GM19023 (cell line): ENCODE results near the gene CEMIP.

Experiments used
- ATAC-seq: cut with Tn5 transposase; IDR thresholded peaks from one replicate; pipeline ENCODE4 v1.9.1; 2021; ENCODE audit warnings: mild to moderate bottlenecking, moderate library complexity; ENCODE audit not compliant: unreplicated experiment

The CEMIP gene

DNA sequence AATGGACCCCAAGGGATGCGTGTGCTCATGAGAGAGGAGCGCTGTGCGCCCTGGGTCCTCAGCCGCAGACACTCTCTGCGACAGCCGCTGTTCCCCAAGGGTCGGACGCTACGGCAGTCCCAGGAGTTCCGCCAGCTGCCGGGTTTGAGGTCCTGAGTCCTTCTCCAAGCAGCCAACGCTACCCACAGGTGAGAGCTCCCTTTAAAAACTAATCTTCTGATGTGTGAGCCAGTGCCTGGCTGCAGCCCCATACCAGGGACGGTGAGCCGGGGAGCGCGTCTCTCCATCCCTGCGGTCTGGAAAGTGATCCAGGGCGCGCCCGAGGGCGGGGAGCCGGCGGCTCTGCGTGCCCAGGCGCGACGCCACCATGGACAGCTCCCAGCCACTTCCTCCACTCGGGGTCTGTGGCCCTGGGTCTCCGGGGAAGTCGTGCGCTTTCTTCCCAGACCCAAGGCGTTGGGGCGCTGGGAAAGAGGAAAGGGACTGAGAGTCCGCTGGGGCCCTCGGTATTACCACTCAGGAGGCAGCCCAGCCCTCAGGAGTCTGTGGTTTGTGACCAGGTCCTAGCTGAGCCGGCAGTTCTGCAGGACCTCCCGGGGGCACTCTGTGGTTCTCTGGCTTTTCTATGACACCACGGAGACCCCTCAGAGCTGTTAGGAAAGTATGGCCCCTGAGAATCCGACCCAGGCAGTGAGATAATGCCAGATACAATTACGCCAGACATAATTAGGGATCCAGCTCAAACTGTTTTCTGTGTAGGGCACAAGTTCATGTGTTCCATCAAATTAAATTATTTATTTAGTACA lies 1.4 kb downstream of the CEMIP start:
- no peak for ATAC-seq

DNA sequence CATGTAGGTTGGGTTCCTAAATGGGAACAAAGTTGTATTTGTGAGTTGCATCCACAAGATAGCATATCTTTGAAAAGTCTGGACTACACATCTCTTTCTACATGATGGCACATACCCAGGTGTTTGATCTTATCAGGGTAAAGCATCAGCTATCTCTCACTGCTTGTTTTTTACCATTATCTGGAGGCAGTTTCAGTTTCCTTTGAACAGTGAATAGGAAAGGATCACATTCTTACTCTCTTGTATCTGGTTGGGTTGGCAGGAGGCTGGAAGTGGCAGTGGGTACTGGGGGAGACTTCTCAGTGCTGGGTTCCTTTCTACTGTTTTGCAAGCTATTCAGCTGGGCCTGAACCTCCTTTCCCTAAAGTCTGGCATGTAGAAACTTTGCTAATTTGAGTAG lies 4.1 kb downstream of the CEMIP start:
- ATAC-seq, result no peak

DNA sequence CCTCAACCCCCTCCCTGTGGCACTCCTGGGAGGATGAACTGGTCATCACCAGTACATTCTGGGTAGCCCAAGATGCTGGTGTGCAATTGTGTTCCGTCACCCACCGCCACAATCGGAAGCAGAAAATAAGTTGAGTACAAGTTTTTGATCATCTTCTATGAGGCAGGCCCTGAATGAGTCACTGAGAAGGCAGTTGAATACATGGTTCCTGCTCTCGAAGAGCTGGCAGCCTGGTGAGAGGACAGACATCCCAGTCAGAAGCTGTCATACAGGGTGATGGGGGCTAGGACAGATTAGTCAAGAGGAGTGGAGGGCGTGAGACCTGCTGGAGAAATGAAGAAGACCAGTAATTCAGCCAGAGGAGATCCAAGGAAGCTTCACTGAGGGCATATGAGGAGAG lies 6.2 kb downstream of the CEMIP start:
- no peak for ATAC-seq

DNA sequence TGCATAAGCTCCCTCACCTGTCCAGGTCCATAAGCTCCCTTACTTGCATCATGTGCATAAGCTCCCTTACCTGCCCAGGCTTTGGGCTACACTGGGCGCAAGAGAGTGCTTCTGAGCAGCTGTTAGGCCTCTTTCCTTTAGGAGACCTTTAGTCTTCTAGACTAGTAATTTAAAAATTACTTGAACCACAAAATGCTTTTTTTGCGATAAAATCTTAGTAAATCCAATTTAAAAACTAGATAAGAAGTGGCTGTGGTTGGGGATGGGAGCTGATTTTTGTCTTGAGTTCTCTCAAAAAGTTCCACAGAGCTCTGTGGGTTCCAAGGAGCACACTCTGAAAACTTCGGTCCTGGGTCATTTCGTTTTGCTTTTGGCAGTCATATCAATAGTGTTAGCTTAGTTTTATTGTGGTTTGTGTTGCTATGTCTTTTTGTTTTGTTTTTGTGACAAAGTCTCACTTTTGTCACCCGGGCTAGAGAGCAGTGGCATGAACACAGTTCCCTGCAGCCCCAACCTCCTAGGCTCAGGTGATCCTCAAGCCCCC lies 6.7 kb downstream of the CEMIP start:
- no peak for ATAC-seq

DNA sequence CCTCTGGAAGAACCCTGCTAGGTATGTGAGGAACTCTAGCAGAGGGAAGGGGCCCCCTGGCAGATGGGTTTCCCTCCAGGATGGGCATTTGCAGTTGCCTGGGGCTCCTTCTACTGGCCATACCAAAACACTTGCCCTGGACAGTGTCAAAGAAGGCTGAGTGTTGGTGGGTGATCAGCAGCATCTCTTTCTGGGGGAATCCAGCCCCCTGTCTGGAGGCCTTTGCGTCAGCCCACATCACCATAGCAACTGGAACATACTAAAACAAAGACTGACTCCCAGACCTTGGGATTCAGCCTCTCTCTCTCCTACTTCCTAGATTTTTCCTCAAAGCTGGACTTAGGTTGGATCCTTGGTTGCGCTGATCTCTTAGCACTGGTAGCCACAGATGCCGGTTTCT lies 8.1 kb downstream of the CEMIP start:
- ATAC-seq, result no peak

DNA sequence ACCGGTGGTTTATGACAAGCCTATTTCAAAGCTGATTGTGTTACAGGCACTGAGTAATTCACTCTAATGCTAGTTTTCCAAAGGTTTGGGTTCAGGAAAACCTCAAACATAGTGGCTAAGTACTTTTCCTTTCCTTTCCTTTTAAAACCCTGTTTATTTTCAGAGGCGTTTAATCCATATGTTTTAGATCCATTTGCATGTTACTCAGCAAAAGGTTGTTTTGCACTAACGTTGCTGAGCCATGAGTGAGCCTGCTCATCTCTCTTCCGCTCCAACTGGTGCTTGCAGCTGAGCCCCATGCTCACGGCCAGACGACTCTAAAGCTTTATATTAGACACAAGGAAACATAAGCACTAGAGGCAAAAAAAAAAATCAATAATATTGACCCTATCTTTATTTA lies 9.4 kb downstream of the CEMIP start:
- no peak for ATAC-seq

DNA sequence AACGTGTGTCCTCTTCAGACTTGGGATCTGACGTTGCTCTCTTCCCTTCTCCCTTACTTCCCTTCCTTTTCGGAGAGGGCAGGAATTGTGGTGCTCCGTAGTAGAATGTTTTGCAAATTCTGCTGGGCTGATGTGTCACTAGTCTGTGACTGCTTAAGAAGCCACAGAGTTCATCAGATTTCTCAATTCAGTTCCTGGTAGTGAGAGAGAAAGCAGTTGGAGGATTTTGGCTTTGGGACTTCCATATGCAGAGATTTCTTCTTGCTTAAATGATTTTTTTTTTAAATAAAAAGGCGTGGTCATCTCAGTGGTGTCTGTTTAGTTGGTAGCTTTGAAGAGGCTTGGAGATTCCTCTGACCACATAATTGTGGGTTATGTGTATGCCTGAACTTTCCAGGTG lies 10.1 kb downstream of the CEMIP start:
- no peak for ATAC-seq

DNA sequence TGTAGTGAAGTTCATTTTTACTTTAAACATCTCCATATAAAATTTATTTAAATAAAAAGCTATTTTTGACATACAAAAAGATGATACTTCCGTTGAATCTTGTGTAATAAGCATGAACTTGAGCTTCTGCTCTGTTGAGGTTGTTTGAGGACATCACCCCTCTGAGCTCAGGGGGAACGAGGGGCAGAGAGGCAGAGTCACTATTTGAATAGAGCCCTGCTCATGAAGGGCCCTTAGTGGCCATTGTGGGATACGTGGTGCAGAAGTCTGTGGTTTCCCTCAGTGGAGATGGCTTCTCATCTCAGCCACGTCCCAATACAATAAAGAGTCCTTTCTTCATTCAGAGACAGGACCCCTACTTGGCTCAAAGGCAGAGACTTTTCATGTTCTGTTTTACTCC lies 10.6 kb downstream of the CEMIP start:
- ATAC-seq, result no peak

DNA sequence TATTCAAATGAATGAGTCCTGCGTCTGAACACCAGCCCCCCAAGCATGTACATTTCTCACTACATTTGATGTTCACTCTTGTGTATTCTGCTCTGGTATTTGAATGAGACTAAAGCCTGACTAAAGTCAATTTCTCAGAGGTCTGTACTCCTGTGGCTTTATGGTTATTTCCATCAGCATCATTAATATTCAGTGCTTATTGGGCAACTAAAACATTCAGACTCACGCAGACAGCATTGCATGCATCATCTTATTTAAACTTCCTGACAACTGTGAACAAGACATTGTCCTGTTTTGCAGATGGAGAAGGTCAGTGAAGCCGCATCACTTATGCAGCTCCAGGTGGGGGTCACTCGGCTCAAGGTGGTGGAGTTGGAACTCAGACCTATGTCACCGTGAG lies 11.1 kb downstream of the CEMIP start:
- ATAC-seq, result no peak

DNA sequence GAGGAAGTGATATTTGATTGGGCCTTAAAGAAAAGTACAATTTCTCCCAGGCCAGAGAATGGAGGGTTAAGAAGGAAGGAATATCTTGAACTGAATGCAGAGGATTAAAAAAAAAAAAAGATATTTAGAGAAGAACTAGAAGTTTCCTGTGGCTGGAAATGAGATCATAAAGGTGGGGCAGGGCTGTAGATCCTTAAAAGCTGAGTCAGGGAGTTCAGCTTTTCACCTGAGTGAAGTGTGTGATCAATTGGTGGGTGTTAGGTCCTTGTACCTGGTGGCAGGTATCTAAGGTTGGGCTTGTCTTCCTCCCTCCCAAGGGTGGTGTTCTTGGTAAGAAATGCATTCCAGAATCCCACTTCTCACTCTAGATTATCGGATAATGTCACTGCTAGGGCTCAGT lies 11.8 kb downstream of the CEMIP start:
- ATAC-seq, result no peak

DNA sequence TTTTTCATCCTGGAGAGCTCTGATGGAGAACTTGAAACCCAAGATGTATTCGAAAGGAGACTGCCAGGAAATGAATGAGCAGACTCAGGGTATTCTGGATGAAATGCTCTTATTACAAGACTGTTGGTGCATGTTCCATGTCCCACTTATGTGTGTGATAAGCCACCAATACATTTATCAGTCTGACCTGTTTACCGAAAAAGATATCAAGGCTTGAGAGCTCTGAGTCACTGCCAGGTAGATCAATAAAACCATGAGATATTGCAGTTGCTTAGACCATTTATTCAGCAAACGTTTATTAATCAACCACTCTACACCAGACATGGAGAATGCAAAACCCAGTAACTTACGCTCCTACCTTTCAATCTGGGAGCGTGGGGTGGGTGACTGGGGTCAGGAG lies 17.2 kb downstream of the CEMIP start:
- ATAC-seq, result no peak

DNA sequence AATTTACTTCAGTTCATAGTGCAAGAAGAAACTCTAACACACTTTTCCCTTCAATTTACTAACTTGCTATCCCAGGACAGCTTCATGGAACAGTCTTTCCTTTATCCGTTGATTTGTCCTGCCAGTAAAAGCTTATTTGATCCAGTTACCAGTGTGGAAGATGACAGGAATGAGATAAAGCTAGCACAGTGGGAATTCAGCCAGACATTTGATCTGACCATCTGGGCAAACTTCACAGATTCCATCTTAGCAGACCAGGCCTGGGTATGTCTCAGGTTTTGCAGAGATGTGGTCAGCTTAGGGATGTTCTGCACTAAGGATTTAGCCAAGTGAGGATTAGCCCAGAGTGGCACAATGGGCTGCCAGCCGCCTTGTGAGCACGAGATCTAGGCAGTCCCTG lies 19.7 kb downstream of the CEMIP start:
- no peak for ATAC-seq

DNA sequence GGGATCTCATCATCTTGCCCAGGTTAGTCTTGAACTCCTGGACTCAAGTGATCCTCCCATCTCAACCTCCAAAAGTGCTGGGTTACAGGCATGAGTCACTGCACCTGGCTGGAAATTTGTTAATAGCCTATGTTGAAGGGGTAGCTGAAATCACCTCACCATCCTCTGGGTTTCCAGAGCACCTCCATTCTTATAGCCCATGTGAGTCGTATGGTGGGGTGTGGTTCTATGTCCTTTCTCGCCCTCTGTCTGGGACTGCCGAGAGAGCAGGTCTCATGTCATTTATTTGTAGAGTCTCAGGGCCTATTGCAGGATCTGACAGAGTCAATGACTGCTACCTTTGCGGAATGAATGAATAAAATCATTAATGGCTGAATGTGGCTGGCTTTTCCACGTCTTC lies 20.9 kb downstream of the CEMIP start:
- no peak for ATAC-seq

DNA sequence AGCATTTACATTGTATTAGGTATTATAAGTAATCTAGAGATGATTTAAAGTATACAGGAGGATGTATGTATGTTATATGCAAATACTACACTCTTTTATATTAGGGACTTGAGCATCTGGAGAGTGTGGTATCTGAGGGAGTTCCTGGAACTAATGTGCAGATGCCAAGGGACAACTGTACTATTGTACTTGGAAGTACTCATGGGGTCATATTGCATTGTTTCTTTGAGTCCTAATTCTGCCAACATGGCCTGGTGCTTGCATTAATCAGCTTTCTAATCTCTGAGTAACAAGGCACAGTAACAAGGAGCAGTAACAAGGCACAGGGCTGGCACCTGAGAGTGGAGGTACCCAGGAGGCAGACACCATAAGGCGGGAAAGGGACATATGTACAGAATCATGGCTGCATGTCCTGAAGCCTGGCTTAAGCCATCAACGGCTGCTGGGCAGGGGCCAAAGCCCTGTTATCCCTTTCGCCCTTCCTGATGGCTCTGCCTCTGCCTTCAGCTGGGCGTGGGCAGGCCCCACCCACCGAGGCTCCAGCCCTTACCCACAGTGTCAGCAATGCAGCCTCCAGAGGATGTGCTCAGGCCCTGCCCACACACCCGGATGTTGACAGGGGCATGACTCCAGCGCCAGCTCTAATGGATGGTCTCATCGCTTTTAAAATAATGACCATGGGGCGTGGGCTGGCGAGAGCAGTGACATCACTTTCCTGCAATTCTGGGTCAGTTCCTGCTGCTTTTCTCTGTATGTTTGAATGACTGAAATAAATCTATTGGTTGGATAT lies 22.9 kb downstream of the CEMIP start:
- no peak for ATAC-seq

DNA sequence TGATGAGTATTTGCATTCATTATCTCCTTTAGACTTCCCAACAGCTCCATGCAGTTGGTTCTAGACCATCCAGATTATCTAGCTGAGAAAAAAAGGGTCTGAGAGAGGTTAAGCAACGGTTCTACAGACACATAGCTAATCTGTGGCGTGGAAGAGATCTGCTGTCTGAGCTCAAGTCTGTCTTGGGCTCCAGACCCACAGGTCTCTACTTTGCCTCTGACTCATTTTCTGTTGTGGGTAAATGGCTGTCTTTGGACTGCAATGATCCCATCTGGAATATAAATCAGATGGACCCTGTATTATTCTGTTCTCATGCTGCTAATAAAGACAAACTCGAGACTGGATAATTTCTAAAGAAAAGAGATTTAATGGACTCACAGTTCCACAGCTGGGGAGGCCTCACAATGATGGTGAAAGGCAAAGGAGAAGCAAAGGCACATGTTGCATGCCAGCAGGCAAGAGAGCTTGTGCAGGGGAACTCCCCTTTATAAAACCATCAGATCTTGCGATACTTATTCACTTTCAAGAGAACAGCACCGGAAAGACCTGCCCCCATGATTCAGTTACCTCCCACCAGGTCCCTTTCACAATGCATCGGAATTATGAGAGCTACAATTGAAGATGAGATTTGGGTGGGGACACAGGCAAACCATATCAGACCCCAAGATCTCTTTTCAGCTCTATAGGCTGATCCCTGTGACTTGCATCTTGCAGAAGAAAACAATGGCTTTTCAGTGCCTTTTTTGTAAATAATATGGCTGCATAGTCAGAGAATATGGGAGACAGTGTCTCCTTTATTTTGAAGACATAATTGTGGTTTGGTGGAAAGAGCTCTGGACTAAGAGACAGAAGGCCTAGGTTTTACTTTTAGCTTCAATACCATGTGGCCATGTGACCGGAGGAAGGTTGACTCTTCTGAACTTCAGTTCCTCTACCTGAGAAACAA lies 24.7 kb downstream of the CEMIP start:
- no peak for ATAC-seq

DNA sequence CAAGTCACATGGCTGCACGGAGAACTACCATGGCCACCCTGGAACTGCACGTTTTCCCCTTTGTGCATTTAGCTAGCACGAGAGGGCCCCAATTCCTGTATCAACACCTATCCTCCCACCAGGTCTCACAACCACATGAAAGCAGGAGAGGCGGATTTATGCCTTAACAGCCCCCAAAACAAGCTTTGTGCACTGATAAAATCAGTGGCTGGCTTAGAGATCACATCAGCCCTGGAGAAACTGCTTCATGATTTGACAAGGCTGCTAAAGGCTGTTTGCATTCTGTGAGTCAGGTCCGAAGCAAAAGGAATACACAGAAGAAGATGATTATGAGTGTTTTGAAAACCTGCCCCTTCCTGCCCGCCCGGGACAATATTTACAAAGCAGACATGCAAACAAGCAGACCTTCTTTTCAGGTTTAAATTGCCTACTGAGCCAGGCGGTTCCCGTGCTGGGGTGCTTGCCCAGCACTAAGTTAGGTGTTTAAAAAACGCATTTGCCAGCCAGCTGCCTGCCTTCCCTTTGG lies 25.9 kb downstream of the CEMIP start:
- ATAC-seq, result no peak

DNA sequence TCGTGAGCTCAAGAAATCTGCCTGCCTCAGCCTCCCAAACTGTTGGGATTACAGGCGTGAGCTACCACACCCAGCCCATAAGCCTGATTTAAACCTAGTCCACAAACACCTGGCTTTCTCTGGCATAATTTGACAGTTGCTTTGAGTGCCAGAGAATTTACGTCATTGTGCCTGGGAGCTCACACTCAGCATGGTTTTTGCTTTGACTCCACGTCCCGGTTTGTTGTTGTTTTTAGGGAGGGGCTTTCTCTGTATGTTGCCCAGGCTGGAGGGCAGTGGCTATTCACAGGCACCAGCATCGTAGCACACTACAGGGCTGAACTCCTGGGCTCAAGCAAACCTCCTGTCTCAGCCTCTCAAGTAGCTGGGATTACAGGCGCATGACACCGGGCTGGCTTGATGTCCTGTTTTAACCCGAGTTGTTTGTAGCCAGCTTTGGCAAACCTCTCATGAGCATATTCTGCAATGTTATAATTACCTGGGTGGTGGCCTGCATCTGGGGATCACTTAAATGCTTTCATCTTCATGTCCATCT lies 32.7 kb downstream of the CEMIP start:
- no peak for ATAC-seq

DNA sequence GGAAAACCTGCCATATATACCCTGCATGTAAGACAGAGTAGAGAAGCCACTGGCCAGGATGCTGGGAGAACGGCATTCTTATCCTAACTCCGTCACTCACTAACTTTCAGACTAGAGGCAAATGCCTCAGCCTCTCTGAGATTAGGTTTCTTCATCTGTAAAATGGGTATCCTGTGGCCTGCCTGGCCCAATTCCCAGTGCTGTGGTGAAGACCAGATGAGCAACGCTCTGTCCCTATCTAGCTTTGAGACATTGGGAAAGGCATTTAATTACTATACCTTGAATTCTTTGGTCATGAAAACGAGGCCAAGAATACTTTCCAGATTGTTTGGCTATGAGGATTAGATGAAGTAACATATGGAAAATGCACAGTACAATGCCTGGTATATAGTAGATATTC lies 35.9 kb downstream of the CEMIP start:
- ATAC-seq, result no peak

DNA sequence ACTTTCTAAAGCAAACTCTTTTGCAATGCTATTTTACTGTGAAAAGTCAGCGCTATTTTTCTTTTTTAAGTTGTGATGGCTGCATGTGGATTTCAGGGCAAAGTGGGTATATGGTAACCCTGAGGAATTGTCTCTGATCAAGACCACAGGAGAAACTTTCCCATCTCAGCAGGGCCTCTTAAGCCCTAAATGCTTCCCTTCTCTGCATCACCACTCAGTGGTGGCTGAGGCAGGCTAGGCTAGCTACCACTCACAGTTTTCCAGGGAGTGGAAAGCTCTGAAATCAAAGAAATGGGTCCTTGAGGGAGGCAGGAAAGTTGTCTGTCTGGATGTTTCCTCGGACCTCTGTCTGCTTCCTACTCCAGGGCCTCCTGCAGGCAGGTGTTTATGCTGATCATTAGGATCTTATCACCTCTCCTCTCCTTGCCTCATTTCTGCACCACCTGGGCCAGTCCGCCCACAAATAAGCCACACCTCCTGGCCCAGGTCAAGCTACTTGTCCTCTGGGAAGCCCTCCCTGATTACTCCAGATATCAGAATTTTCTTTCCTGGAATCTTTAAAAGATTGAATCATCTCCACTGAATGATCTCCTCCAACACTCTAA lies 37.0 kb downstream of the CEMIP start:
- no peak for ATAC-seq

DNA sequence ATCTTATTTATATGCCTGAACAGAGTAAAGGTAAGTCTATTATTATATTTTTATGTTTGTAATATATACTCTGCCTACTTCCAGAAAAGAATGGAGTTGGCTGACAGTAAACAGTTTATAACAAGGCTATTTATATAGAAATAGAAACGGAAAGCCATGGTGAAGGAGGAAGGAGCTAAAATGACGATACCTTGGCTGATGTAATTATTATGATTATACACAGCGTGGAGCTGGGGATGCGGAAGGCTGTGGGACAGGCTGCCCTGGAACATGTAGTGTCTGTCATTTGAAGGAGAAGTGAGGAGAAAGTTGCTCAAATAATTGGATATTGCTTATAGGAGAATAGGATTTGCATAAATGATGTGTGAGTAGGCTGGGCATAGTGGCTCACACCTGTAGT lies 37.8 kb downstream of the CEMIP start:
- ATAC-seq, result no peak
